Measurements from ENCODE around the gene ZDHHC14.
"Not testable (repeated sequence)": the region's sequence is repeated elsewhere in the genome, so short reads cannot be mapped to it uniquely, and the experiment has no call there.

Gene ZDHHC14

DNA sequence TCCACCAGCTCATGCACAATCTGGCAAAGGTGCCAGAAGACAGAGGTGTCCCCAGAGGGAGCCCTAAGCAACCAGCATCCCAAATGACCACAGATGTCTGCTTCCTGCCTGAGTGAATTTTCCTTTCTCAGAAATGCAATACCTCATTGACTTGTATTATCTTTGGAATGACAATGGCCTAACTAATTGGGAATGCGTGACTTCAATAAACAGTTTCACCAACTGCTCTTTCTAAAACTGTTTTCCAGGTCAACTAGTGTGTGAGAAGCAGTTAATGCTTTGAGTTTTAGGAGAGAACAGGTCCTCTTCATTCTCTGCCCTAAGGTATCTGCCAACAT is 333.1 kb downstream of the ZDHHC14 start:
- no peak for DNase-seq (ENCODE audit: low read depth in 2 of 2)

DNA sequence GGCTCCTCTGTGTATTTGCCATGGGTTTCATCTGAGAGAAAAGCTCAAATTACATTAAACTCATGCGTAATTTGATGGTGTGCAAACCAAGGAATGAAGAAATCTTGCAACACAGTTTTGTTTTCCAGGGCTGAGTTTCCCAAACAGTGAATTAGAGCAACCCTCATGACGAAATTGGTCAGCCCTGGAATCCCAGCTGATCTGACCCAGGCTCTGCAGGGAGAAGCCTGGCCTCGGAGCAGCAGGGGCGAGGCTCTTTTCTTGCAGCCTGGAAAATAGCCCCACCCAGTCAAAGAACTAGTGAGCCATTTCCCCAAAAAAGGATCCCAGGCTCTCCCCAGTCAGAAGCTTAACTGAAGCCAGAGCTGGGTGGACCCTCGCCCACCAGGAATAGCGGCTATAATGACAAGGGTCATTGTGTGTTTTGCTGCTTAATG is 334.8 kb downstream of the ZDHHC14 start:
- DNase-seq (ENCODE audit: low read depth in 2 of 2) = no peak

DNA sequence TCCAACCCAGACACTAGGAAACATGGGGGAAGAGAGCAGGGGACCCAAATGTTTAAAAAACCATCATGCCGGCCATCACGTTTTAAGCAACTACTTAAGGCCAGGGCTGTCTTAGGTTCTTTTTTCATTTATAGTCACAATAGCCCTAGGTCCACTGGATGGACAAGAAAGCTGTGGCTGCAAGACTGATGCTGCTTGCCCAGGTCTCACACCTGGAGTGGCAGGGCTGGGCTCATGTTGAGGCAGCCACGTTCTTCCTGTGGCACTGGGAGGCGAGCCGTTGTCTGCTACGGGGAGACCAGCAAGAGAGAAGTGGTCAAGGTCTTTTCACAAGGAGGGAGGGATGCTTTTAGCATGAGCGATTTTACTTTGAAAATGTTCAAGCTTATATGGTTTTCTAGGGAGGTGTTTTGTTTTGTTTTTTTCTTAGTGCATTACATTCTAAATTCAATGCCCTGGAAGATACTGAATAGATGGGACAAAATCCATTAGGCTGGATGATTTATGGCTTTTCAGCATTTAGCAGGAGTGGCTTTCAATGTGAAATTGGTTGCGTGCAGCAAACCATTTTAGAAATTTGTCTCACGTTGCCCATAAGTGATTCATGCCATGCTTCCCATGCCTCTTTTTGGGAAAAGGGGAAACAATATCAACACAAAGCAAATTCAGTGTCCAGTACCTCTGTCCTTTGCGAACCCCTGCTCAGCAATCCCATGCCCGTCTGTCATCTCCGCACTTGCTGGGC is 335.4 kb downstream of the ZDHHC14 start:
- no peak for DNase-seq (ENCODE audit: low read depth in 2 of 2)

DNA sequence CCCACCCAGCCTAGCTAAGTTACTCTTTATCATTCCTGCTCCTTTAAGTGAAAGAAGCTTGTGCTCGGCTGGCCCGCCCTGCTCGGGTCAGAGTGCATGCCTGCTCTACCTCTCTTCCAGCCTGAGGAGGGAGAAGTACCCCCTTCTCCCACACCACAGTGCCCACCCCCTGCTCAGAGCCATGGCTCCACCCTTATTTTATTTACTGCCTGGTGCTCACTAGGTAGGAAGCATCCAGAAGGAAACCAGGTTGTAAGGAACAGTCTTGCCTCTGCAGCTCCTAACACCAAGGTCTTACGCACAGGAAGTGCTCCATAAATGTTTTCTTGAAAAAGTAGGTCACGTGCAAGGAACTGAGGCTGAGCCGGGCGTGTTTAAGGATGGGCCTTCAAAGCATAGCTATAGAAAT is 336.4 kb downstream of the ZDHHC14 start:
- DNase-seq (ENCODE audit: low read depth in 2 of 2) = no peak

DNA sequence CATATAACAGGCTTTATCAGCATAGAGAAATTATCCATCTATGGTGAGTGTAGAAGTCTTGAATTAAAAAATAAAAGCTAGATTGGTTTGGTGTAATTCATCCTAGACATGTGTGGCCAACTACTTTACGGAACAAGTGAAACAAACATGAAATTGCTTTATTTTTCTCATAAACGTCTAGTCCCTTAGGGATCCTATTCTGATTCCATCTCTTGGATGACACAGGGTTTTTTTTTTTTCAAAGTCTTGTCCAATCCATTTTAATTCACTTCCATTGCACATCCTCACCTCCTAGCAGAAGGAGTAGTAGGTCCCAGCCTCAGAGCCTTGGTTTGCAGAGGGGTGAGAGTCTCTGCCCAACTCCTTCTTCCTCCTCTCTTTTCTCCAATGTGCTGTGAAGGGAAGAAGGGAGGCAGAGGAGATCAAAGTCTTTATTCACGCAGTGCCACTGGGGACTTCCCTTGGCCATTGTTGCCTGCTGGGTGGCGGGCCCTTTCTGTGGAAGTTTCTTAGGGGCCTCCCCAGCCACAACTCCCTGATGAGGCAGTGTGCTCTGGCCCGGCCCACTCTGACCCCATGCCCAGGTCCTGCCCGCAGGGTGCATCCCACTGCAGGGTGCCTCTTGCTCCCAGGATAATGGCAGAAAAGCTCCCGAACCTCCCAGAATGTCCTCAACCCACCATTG is 337.7 kb downstream of the ZDHHC14 start:
- no peak for DNase-seq (ENCODE audit: low read depth in 2 of 2)

DNA sequence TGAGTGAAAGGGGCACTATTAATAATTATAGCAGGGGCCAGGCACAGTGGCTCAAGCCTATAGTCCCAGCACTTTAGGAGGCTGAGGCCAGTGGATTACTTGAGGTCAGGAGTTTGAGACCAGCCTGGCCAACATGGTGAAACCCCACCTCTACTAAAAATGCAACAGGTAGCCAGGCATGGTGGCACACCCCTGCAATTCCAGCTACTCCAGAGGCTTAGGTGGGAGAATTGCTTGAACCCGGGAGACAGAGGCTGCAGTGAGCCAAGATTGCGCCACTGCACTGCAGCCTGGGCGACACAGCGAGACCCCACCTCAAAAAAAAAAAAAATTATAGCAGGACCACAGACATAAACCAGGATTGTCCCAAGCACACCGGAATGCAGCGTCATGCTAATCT is 340.0 kb downstream of the ZDHHC14 start:
- not testable (repeated sequence) for DNase-seq (ENCODE audit: low read depth in 2 of 2)

DNA sequence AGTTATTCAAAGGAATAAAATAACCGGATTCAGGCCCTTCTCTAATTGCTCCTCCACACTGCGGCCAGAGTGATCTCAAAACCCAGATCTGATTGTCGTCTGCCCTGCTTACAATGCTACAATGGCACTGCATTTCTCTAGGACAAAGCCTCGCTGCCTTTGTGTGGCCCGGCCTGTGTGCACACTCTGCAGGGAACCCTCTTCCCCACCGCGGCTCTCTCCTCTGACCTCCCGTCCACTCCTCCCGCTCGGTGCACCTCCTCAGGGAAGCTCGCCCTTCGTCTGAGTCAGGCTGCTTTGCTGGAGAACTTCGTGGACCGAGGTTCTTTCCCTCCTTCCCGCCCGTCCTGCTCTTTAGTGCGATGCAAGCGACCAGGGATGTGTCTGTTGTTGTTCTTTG is 340.4 kb downstream of the ZDHHC14 start:
- no peak for DNase-seq (ENCODE audit: low read depth in 2 of 2)

DNA sequence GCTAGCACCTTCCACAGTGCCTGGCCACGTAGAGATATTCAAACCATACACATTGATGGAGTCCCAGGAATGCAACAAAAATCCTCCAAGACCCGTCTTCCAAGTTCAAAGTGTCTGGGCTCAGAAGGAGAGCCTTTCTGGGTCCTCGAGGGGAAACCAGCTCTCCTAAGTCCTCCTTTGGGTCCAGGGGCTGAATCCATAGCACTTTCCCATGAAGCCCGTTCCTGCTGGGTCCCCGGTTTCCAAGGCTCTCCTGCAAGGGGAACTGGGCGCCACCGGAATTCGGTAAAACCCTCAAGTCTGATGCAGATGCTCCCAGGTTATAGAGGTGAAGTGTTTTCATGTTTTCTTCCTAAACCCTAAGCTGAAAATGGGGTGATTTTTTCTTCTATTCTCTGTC is 340.8 kb downstream of the ZDHHC14 start:
- DNase-seq (ENCODE audit: low read depth in 2 of 2) = no peak

DNA sequence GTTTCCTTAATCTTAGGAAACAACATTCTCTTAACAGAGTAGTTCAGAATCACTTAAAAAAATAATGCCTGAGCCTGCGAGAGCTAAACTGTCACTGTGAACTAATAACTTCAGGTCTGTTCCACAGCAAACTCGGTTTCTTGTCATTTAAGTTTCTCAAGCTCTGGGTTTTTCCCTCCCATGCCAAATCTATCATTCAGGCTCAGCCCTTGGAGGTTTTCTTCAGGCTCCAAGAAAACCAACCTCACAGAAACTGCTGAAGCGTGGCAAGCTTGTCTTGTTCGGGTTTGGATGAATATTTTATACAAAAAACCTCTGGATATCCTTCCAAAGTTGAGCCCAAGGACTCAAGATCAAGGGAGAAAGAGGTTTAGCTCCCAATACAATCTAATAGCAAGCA is 342.4 kb downstream of the ZDHHC14 start:
- DNase-seq (ENCODE audit: low read depth in 2 of 2) = no peak

DNA sequence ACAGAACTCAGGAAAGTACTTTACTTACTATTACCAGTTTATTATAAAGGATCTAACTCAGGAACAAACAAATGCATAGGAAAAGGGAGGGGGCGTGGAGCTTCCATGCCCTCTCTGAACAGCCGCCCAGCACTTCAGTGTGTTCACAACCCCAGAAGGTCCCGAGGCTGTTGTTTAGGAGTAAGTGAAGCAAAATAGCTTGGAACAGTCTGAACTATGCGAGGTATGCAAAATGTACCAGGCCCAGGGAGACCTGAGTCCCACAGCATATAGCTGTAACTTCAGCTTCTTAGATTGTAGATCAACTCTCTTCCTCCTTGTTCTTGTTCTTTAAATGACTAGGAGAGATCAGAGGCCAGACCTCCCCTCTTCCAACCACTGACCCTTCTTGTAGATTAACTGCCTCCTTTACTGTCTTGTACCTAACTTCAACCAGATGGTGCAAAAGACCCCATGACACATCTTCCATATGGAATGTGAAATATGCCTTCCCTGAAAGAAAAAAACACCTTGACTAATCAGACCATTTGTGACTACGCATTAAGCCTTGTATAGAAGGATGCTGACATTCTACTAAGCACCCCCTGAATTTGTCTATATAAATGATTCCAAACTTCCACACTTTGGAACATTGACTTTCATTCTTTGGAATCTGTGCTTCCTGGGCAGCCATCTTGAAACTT is 343.3 kb downstream of the ZDHHC14 start:
- DNase-seq (ENCODE audit: low read depth in 2 of 2) = no peak

DNA sequence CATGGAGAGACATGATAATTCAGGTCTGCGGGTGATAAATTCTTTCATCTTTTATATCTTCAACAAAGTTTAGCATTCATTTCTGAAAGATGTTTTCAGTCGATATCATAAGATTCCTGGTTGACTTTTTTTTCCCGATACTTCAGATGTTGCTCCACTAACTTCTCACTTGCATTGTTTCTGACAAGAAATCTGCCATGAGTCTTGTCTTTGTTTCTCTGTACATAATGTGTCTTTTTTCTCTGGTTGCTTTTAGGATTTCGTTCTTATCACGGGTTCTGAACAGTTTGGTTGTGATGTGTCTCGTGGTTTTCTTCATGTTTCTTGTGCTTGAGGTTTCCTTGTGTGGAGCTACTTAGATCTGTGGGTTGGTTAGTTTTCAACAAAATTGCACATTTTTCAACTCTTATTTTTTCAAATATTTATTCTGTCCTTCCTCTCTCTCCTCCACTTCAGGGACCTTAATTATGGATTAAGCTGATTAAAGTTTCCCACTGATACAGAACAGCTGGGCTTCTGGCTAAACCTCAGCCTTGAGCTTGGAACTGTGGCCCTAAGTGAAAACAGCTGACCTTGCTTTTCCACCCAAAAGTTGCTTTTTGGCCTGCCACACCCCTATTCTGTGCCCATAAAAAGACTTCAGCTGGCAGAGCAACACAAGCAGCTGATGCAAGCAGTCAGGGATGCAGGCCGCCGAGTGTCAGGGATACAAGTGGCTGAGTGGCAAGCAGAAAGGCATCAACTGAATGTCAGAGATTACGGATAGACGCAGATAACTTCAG is 344.2 kb downstream of the ZDHHC14 start:
- DNase-seq (ENCODE audit: low read depth in 2 of 2) = no peak

DNA sequence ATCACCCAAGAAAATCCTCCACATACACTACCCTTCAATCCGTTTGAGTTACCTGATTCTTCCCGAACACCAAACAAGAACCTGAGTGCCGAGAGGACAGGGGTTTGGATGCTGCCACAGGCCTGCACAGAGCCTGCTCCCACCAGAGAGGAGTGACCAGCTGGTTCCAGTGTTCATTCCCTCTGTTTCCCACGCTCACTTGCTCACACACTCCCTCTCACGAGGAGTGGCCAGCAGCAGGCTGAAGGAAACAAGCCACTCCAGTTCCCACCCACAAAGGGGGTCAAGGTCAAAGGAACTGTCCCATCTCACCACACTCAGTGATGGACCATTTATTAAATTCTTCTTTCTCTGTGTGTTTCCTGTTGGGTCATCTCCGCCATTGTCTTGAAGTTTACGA is 344.8 kb downstream of the ZDHHC14 start:
- no peak for DNase-seq (ENCODE audit: low read depth in 2 of 2)

DNA sequence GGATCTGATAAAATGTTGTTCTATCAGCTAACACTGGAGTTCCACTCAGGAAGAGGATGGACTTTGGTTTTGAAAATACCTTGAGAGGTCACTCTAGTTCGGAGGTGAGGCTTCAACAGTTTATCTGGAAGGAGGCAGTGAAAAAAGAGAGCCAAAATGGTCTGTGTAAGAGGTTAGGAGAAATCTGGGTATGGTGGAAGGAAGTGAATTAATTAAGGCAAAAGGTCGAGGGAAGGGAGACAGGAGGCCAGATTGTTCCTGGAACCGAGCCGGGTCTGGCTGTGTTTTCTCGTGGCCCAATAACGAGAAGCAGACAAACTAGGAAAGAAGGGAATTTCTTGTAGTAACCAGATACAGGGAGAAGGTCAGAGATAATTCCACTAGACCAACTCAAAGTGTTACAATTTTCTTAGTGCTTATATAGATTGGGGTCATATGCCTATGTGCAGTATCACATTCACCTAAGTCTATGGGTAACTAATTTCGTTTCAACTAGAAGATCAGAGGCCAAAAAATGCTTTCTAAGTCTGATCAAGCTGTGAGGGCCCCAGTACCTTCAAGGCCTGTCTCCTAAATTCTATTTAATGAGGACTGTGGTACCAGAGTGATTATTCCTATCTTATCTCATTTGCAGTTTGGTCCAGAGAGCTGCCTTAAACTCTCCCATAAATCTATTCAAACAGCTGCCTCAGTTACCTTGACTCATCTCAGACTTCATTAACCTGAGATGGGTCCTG is 346.1 kb downstream of the ZDHHC14 start:
- DNase-seq (ENCODE audit: low read depth in 2 of 2) = no peak

Measured in stimulated activated CD8-positive, alpha-beta memory T cell treated with anti-CD3 and anti-CD28 coated beads, Interleukin-7, amount 100 ng/mL, for 4 hours (primary cell).